Panc1 (cell line): ENCODE measurements around the gene ZNF500.

Source experiments
- TCF7L2 ChIP-seq: IDR thresholded peaks from 2 replicates; pipeline ENCODE4 v1.6.1; 2011; ENCODE audit warnings: mild to moderate bottlenecking, low read depth, low read length, inconsistent platforms
- TF ChIP-seq, protein P1 (sequence below): fragments of 450-650 bp; IDR thresholded peaks from 2 replicates; pipeline ENCODE4 v1.5.1; 2017; ENCODE audit warnings: mild to moderate bottlenecking

- TF ChIP-seq, protein P1, sequence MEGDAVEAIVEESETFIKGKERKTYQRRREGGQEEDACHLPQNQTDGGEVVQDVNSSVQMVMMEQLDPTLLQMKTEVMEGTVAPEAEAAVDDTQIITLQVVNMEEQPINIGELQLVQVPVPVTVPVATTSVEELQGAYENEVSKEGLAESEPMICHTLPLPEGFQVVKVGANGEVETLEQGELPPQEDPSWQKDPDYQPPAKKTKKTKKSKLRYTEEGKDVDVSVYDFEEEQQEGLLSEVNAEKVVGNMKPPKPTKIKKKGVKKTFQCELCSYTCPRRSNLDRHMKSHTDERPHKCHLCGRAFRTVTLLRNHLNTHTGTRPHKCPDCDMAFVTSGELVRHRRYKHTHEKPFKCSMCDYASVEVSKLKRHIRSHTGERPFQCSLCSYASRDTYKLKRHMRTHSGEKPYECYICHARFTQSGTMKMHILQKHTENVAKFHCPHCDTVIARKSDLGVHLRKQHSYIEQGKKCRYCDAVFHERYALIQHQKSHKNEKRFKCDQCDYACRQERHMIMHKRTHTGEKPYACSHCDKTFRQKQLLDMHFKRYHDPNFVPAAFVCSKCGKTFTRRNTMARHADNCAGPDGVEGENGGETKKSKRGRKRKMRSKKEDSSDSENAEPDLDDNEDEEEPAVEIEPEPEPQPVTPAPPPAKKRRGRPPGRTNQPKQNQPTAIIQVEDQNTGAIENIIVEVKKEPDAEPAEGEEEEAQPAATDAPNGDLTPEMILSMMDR: no peak
- no peak for TF ChIP-seq TCF7L2
Measured at GRCh38 chr16:4811242-4811641, 44.3 kb upstream of the ZNF500 start.
